ENCODE data around the gene HNF1A. TPM values are rescaled to one million over a fixed set of nuclear protein-coding genes. Genes with fewer than 3 reads are reported as not detected.

Gene HNF1A
- polyA plus RNA-seq, 1 donor (not counting 4 experiments of a cell fraction or from before 2014, with no cell fraction given) = not detected

- Histone ChIP-seq H3K9me3 (ENCODE audit: control insufficient read depth, low read depth, low read length) (no peaks in the 10 kb centered on the region), H3K79me2 (ENCODE audit: control insufficient read depth, insufficient read depth, low read length) (no peaks in the 10 kb centered on the region), H2AFZ (ENCODE audit: control insufficient read depth, low read length) (no peak overlapping the region), H3K4me1 (ENCODE audit: control insufficient read depth, extremely low read depth, insufficient read depth, low read length) (peaks cover 3% of the 10 kb centered on the region), H3K9me1 (ENCODE audit: control insufficient read depth, extremely low read depth, insufficient read depth, low read length) (no peaks in the 10 kb centered on the region), H3K4me3 (ENCODE audit: control insufficient read depth in 2 of 3, extremely low read depth in 1 of 3, insufficient read depth in 2 of 3, low read depth in 1 of 3, low read length in 3 of 3) (no peak overlapping the region), H3K27ac (ENCODE audit: control insufficient read depth, insufficient read depth, low read length) (no peak overlapping the region), H3K9ac (ENCODE audit: control insufficient read depth, extremely low read depth, insufficient read depth, low read length) (no peak overlapping the region), H3K4me2 (ENCODE audit: control insufficient read depth, extremely low read depth, insufficient read depth, low read depth, low read length) (no peak overlapping the region), H4K20me1 (ENCODE audit: control insufficient read depth, extremely low read depth, insufficient read depth, low read length) (no peaks in the 10 kb centered on the region), H3K27me3 (ENCODE audit: control insufficient read depth, extremely low read depth, insufficient read depth, low read length) (no peaks in the 10 kb centered on the region), H3K36me3 (ENCODE audit: control insufficient read depth in 2 of 2, extremely low read depth in 1 of 2, insufficient read depth in 2 of 2, low read length in 2 of 2) (no peaks in the 10 kb centered on the region)
- dilution Hi-C loops (cut with MboI; ENCODE audit: extremely low pct_ligation_motif_present, low sequenced_read_pairs) = no loop called here
- no peak for FAIRE-seq
- TF ChIP-seq CTCF (optimal IDR thresholded peaks at IDR 0.05 in 1 of 3, IDR thresholded peaks at IDR 0.05 in 1 of 3, conservative IDR thresholded peaks at IDR 0.05 in 1 of 3; ENCODE audit: extremely low read depth in 1 of 3, insufficient read depth in 2 of 3, low read length in 3 of 3) (no peak), EZH2 (IDR thresholded peaks at IDR 0.05; ENCODE audit: low read length) (no peak)
- no peak for DNase-seq (ENCODE audit: low read depth, low spot score)
Observed at GRCh38 chr12:120956579-120957300, 21.6 kb upstream of the HNF1A start.

GRCh38 chr12:120959111-120959878, 19.0 kb upstream of the HNF1A start:
- H3K27ac ChIP-seq (ENCODE audit: control insufficient read depth, insufficient read depth, low read length) = no peak overlapping the region
- no peaks in the 10 kb centered on the region for H4K20me1 ChIP-seq (ENCODE audit: control insufficient read depth, extremely low read depth, insufficient read depth, low read length)
- TF ChIP-seq EZH2 (IDR thresholded peaks at IDR 0.05; ENCODE audit: low read length) (no peak), CTCF (optimal IDR thresholded peaks at IDR 0.05 in 1 of 3, IDR thresholded peaks at IDR 0.05 in 1 of 3, conservative IDR thresholded peaks at IDR 0.05 in 1 of 3; ENCODE audit: extremely low read depth in 1 of 3, insufficient read depth in 2 of 3, low read length in 3 of 3) (no peak)
- H3K9me3 ChIP-seq (ENCODE audit: control insufficient read depth, low read depth, low read length) = no peaks in the 10 kb centered on the region
- no peaks in the 10 kb centered on the region for H3K27me3 ChIP-seq (ENCODE audit: control insufficient read depth, extremely low read depth, insufficient read depth, low read length)
- H3K9ac ChIP-seq (ENCODE audit: control insufficient read depth, extremely low read depth, insufficient read depth, low read length) = no peak overlapping the region
- DNase-seq (ENCODE audit: low read depth, low spot score) = no peak
- no peak overlapping the region for H3K4me2 ChIP-seq (ENCODE audit: control insufficient read depth, extremely low read depth, insufficient read depth, low read depth, low read length)
- no peaks in the 10 kb centered on the region for H3K36me3 ChIP-seq (ENCODE audit: control insufficient read depth in 2 of 2, extremely low read depth in 1 of 2, insufficient read depth in 2 of 2, low read length in 2 of 2)
- dilution Hi-C loops (cut with MboI; ENCODE audit: extremely low pct_ligation_motif_present, low sequenced_read_pairs) = no loop called here
- no peaks in the 10 kb centered on the region for H3K9me1 ChIP-seq (ENCODE audit: control insufficient read depth, extremely low read depth, insufficient read depth, low read length)
- no peak overlapping the region for H3K4me3 ChIP-seq (ENCODE audit: control insufficient read depth in 2 of 3, extremely low read depth in 1 of 3, insufficient read depth in 2 of 3, low read depth in 1 of 3, low read length in 3 of 3)
- FAIRE-seq = no peak
- H2AFZ ChIP-seq (ENCODE audit: control insufficient read depth, low read length) = no peak overlapping the region
- H3K79me2 ChIP-seq (ENCODE audit: control insufficient read depth, insufficient read depth, low read length) = no peaks in the 10 kb centered on the region
- H3K4me1 ChIP-seq (ENCODE audit: control insufficient read depth, extremely low read depth, insufficient read depth, low read length) = peaks cover 15% of the 10 kb centered on the region
